Measurements from ENCODE around the gene TAF7. TPM values are rescaled to one million over a fixed set of nuclear protein-coding genes. Genes with fewer than 3 reads are reported as not detected.

Gene TAF7
- total and polyA plus RNA-seq, 10 of the 15 experiments (the other 5 are each of a cell fraction or from before 2014, with no cell fraction given): 42.0 to 88.8 (median 69.2) TPM

DNA sequence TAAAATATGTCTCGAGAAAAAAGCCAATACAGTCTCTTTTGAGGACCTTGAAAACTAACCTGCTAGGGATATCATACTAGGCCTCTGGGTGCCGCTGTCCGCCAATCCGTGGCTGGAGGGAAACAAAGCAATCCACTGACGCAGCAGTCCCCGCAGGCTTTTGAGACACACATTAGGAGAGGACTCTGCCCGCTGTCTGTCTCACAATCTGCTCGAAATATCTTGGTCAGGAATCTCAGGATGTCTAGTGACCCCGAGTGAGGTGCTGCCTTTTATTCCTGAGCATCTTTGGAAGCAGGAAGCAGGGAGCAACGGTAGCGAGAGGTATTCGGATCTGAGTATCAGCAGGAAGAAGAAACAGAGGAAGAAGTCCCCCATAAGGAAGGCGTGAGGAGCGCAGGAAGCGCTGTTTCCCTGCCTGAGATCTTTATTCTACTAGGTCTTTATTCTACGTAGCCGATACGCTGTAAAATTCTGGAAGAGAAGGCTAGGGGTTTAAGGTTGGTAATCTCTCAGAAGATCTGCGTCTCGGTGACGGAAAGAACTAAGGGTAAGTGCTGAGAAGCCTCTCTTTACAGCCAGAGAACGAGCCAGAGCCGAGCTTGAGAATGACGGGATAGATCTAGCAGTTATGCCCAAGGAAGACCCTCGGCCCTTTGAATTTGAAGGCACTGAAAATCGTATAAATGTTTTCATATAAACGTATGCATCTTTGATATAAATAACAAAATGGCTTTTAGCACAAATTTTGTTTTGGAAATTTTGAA is 5.7 kb upstream of the TAF7 start (continued):
- TF ChIP-seq ZBTB33 (IDR thresholded peaks at IDR 0.05) (no peak), MTA2 (IDR thresholded peaks at IDR 0.05; ENCODE audit: low read depth) (no peak)

DNA sequence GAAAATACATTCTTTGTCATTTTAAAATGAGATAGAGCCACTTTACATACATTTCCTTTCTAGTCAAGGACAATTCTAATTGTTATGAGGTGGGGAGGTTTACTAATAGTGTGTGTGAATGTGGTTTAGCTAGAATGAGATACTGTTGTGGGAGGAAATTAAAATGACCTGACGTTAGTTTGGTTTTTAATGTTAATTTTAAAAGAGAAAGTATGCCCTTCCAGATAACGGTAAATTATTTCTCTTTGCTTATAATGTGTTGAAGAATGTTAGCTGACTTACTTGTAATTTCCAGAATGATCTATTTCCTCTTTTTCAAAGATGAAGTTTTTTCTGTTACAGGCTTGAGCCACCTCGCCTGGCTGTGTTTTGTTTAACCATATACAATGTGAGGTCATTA is 1.7 kb upstream of the TAF7 start:
- H3K9me3 ChIP-seq (replicated peaks; ENCODE audit: control insufficient read depth, insufficient read depth, low read length): peaks cover 24% of the 10 kb centered on the region
- RAD21 ChIA-PET (ENCODE audit: unreplicated experiment): no interaction called here
- intact Hi-C loops (cut with micrococcal nuclease; ENCODE audit: unreplicated experiment) (no loop called here), in situ Hi-C loops (cut with MboI) (loop anchor here (10.0 kb wide), 1 partner anchor 243 kb away; no protein-coding TSS in a partner anchor)
- SMC1A ChIA-PET (ENCODE audit: uncharacterized antibody, unreplicated experiment): interaction anchor here (1.4 kb wide), 1 partner anchor 242 kb away, joined by 3 read pairs; no protein-coding TSS in a partner anchor
- H3K4me1 ChIP-seq (ENCODE audit: control insufficient read depth, insufficient read depth, low read length): no peaks in the 10 kb centered on the region
- CTCF ChIA-PET: interaction anchor here (0.8 to 1.5 kb wide), 2 partner anchors 17 to 91 kb away, joined by 5 to 7 read pairs; partner anchors contain the start of genes PCDHGA10 and PCDHGA2
- POLR2A ChIA-PET: no interaction called here
- no peak overlapping the region for H2AFZ ChIP-seq (ENCODE audit: control insufficient read depth, low read depth, low read length)
- ATAC-seq (no peak), DNase-seq (ENCODE audit: low read depth, low spot score) (no peak), FAIRE-seq (no peak)
- H3K27ac ChIP-seq (ENCODE audit: control insufficient read depth, insufficient read depth): no peak overlapping the region
- H3K36me3 ChIP-seq (ENCODE audit: control insufficient read depth in 2 of 2, insufficient read depth in 2 of 2, low read length in 1 of 2): 0 out of 4 replicates have a peak, but pooled peaks cover 0 to 4% of the 10 kb centered on the region in 2 experiments
- no peaks in the 10 kb centered on the region for H4K20me1 ChIP-seq (ENCODE audit: control insufficient read depth, insufficient read depth)
- no peak overlapping the region for H3K4me3 ChIP-seq
- no peaks in the 10 kb centered on the region for H3K27me3 ChIP-seq (replicated peaks in 1 of 2; ENCODE audit: control insufficient read depth in 2 of 2, insufficient read depth in 2 of 2, low read length in 1 of 2)
- 25% methylated on average over 3 of the region's 3 CpGs for WGBS (ENCODE audit: insufficient coverage, insufficient replicate concordance, low lambda C conversion rate, missing lambda C conversion rate)
- no TSS peak for BruUV-seq (replicated peaks)
- H3K4me2 ChIP-seq (ENCODE audit: control insufficient read depth, insufficient read depth): no peak overlapping the region
- no peak overlapping the region for H3K9ac ChIP-seq (ENCODE audit: control insufficient read depth, insufficient read depth, low read length)
- peaks cover 23% of the 10 kb centered on the region for H3K79me2 ChIP-seq (ENCODE audit: control insufficient read depth, insufficient read depth, low read length)
- TF ChIP-seq, protein P1, sequence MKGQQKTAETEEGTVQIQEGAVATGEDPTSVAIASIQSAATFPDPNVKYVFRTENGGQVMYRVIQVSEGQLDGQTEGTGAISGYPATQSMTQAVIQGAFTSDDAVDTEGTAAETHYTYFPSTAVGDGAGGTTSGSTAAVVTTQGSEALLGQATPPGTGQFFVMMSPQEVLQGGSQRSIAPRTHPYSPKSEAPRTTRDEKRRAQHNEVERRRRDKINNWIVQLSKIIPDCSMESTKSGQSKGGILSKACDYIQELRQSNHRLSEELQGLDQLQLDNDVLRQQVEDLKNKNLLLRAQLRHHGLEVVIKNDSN (IDR thresholded peaks at IDR 0.05; ENCODE audit: borderline replicate concordance, extremely low read length, insufficient read depth, low read depth, low read length): no peak
- TF ChIP-seq TCF12 (IDR thresholded peaks at IDR 0.05; ENCODE audit: low read depth, low read length) (no peak), HDGF (IDR thresholded peaks at IDR 0.05) (no peak), CUX1 (IDR thresholded peaks at IDR 0.05; ENCODE audit: insufficient replicate concordance, low read depth, low read length) (no peak), ETV6 (conservative IDR thresholded peaks at IDR 0.05 in 1 of 2, IDR thresholded peaks at IDR 0.05 in 1 of 2; ENCODE audit: borderline replicate concordance in 1 of 2, low read depth in 1 of 2) (peak in 1 of 2 experiments; percentile 42; a peak in 1 of 4 replicates), EGR1 (IDR thresholded peaks at IDR 0.05; ENCODE audit: borderline replicate concordance in 1 of 2, low read depth in 2 of 2, low read length in 2 of 2) (no peak), JUNB (IDR thresholded peaks at IDR 0.05) (peak; percentile 89)
